Measurements from ENCODE around the gene PLCB1.

PLCB1 gene

DNA sequence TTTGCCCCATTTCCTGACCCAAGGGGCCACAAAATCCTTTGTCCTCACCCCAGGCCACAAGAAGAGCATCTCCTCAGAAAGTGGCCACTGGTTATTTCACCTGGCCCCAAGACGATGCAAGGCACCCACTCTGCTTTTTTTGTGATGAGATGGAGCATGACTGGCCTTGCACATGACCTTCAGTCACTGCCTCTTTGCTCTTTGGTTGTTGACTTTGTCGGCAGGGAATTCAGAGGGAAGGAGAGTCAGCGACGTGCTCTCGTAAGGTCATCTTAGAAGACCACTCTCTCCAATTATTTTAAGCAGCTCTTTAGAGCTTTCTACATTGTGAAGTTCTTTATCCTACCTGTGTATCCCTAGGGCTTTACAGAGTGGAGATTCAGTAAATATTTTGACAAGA lies 306.7 kb downstream of the PLCB1 start:
- CTCF ChIA-PET, result no interaction called here
- WGBS (ENCODE audit: insufficient coverage), result 86% methylated on average over 1 of the region's 5 CpGs
- Histone ChIP-seq H3K36me3 (ENCODE audit: control insufficient read depth in 4 of 4, insufficient read depth in 4 of 4, low read length in 3 of 4) (no peaks in the 10 kb centered on the region), H3K9me3 (ENCODE audit: control extremely low read depth in 1 of 5, control insufficient read depth in 4 of 5, insufficient read depth in 2 of 5, low read depth in 1 of 5, low read length in 4 of 5) (no peaks in the 10 kb centered on the region), H3K27me3 (replicated peaks in 2 of 5; ENCODE audit: control insufficient read depth in 4 of 5, insufficient read depth in 5 of 5, low read length in 4 of 5) (no peaks in the 10 kb centered on the region), H3K4me3 (ENCODE audit: control insufficient read depth in 1 of 7, extremely low read depth in 1 of 7, insufficient read depth in 4 of 7, low read depth in 2 of 7, low read length in 6 of 7) (no peak overlapping the region), H3K27ac (ENCODE audit: insufficient read depth in 1 of 2, low read depth in 1 of 2, low read length in 2 of 2, poor library complexity in 1 of 2, severe bottlenecking in 2 of 2) (no peak overlapping the region), H3K4me1 (ENCODE audit: control extremely low read depth in 1 of 4, control insufficient read depth in 4 of 4, insufficient read depth in 4 of 4, low read length in 3 of 4) (peaks cover 0 to 11% (median 2%) of the 10 kb centered on the region in 4 experiments)
- POLR2A ChIA-PET, result no interaction called here
- DNase-seq, result no peak

DNA sequence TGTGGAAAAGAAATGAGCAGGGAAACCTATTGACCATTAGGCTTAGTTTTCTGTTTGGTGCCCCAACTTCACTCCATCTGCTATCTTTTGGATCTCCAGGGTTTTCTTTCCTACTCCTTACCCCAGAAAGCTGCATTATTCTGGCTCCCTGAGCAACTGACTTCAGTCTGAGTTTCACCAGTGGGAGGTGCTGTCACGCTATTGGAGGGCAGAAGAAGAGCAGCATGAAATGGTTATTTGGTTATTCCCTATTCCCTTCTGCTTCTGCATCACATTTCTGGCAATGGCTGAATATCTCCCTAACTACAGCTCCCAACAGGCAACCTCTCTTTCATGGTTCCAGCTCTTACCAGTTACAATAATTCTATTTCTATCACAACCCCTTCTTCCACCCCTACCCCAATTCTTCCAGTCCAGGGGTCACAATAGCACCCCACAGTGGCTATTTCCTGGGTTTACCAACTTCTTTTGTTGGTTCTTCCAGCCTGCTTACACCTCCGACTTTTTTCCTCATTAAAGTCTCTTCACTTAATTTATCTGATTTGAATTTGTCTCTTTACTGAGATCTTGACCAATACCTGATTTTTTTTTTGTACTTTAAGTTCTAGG lies 311.5 kb downstream of the PLCB1 start:
- H3K27ac ChIP-seq (ENCODE audit: insufficient read depth in 1 of 2, low read depth in 1 of 2, low read length in 2 of 2, poor library complexity in 1 of 2, severe bottlenecking in 2 of 2), result no peak overlapping the region
- H3K4me1 ChIP-seq (ENCODE audit: control extremely low read depth in 1 of 4, control insufficient read depth in 4 of 4, insufficient read depth in 4 of 4, low read length in 3 of 4), result no peaks in the 10 kb centered on the region
- WGBS (ENCODE audit: insufficient coverage), result 86% methylated on average over 1 of the region's 2 CpGs
- POLR2A ChIA-PET, result no interaction called here
- no peaks in the 10 kb centered on the region for H3K27me3 ChIP-seq (replicated peaks in 2 of 5; ENCODE audit: control insufficient read depth in 4 of 5, insufficient read depth in 5 of 5, low read length in 4 of 5)
- no peak overlapping the region for H3K4me3 ChIP-seq (ENCODE audit: control insufficient read depth in 1 of 7, extremely low read depth in 1 of 7, insufficient read depth in 4 of 7, low read depth in 2 of 7, low read length in 6 of 7)
- H3K9me3 ChIP-seq (ENCODE audit: control extremely low read depth in 1 of 5, control insufficient read depth in 4 of 5, insufficient read depth in 2 of 5, low read depth in 1 of 5, low read length in 4 of 5), result no peaks in the 10 kb centered on the region
- no peak for DNase-seq
- no peaks in the 10 kb centered on the region for H3K36me3 ChIP-seq (ENCODE audit: control insufficient read depth in 4 of 4, insufficient read depth in 4 of 4, low read length in 3 of 4)
- CTCF ChIA-PET, result no interaction called here

DNA sequence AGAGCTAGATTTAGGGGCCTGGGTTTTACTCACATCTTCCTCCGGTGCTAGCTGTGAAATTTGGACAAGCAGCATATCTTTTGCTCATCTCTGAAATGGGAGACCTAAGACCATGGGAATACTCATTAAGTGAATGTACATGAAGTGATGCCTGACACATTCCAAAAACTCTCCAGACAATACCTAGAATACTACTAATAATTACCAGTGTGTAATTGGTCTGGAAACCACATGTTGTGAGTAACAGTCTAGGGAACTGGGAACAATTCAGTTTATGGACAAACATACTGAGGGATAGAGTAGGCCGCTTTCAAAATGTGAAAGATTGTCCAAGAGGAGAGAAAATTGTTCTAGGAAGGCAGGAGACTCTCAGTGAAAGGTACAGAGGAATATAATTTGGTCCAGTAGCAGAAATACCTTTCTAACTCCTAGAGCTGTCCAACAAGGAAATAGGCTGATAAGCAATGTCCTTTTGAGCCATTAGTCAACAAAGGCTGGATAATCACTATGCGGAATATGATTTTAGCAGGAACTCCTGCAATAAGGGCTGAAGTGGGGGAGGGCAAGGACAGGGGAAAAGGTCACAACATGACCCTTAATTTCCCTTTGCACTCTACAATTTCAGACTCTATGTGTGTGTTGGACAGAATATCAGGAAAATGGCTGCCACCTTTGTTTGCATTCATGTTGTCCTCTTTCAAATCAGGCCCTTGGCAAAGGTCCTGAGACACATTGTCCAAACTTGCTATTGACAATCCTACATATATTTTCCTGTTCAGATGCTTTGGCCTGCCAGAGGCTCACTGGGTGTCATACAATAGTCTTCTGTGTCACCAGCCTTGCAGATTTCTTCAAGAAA lies 315.4 kb downstream of the PLCB1 start:
- WGBS (ENCODE audit: insufficient coverage), result 100% methylated on average over 2 of the region's 3 CpGs
- H3K9me3 ChIP-seq (ENCODE audit: control extremely low read depth in 1 of 5, control insufficient read depth in 4 of 5, insufficient read depth in 2 of 5, low read depth in 1 of 5, low read length in 4 of 5), result no peaks in the 10 kb centered on the region
- H3K27ac ChIP-seq (ENCODE audit: insufficient read depth in 1 of 2, low read depth in 1 of 2, low read length in 2 of 2, poor library complexity in 1 of 2, severe bottlenecking in 2 of 2), result no peak overlapping the region
- no peaks in the 10 kb centered on the region for H3K36me3 ChIP-seq (ENCODE audit: control insufficient read depth in 4 of 4, insufficient read depth in 4 of 4, low read length in 3 of 4)
- no peak overlapping the region for H3K4me3 ChIP-seq (ENCODE audit: control insufficient read depth in 1 of 7, extremely low read depth in 1 of 7, insufficient read depth in 4 of 7, low read depth in 2 of 7, low read length in 6 of 7)
- ChIA-PET POLR2A (no interaction called here), CTCF (interaction anchor here (1.6 kb wide), 1 partner anchor 11 kb away, joined by 3 read pairs; no protein-coding TSS in a partner anchor)
- no peak for DNase-seq
- H3K27me3 ChIP-seq (replicated peaks in 2 of 5; ENCODE audit: control insufficient read depth in 4 of 5, insufficient read depth in 5 of 5, low read length in 4 of 5), result no peaks in the 10 kb centered on the region
- H3K4me1 ChIP-seq (ENCODE audit: control extremely low read depth in 1 of 4, control insufficient read depth in 4 of 4, insufficient read depth in 4 of 4, low read length in 3 of 4), result no peaks in the 10 kb centered on the region

DNA sequence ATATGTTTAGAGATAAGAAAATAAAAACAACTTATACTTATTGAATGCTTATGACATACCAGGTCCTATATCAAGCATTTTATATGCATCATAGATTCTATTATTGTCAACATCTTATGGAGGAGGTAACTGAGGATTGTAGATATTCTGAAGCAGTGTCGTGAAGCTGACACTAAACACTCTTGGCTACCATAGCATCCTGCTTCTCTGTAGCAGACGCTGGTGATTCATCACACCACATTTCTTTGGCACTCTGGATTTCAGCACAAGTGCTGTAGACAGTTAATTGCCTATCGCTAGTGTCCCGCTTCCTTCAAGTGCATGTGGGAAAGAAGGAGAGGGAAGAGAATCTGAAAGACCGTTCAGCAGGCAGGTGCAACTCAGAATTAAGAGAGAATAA lies 317.1 kb downstream of the PLCB1 start:
- H3K4me3 ChIP-seq (ENCODE audit: control insufficient read depth in 1 of 7, extremely low read depth in 1 of 7, insufficient read depth in 4 of 7, low read depth in 2 of 7, low read length in 6 of 7), result no peak overlapping the region
- H3K9me3 ChIP-seq (ENCODE audit: control extremely low read depth in 1 of 5, control insufficient read depth in 4 of 5, insufficient read depth in 2 of 5, low read depth in 1 of 5, low read length in 4 of 5), result no peaks in the 10 kb centered on the region
- DNase-seq, result no peak
- H3K4me1 ChIP-seq (ENCODE audit: control extremely low read depth in 1 of 4, control insufficient read depth in 4 of 4, insufficient read depth in 4 of 4, low read length in 3 of 4), result peaks cover 0 to 4% (median 2%) of the 10 kb centered on the region in 4 experiments
- ChIA-PET CTCF (no interaction called here), POLR2A (no interaction called here)
- H3K27me3 ChIP-seq (replicated peaks in 2 of 5; ENCODE audit: control insufficient read depth in 4 of 5, insufficient read depth in 5 of 5, low read length in 4 of 5), result no peaks in the 10 kb centered on the region
- H3K36me3 ChIP-seq (ENCODE audit: control insufficient read depth in 4 of 4, insufficient read depth in 4 of 4, low read length in 3 of 4), result no peaks in the 10 kb centered on the region
- 100% methylated on average over 2 of the region's 5 CpGs for WGBS (ENCODE audit: insufficient coverage)
- H3K27ac ChIP-seq (ENCODE audit: insufficient read depth in 1 of 2, low read depth in 1 of 2, low read length in 2 of 2, poor library complexity in 1 of 2, severe bottlenecking in 2 of 2), result no peak overlapping the region

- Histone ChIP-seq H3K9me3 (ENCODE audit: control extremely low read depth in 1 of 5, control insufficient read depth in 4 of 5, insufficient read depth in 2 of 5, low read depth in 1 of 5, low read length in 4 of 5) (no peaks in the 10 kb centered on the region), H3K4me3 (ENCODE audit: control insufficient read depth in 1 of 7, extremely low read depth in 1 of 7, insufficient read depth in 4 of 7, low read depth in 2 of 7, low read length in 6 of 7) (no peak overlapping the region), H3K36me3 (ENCODE audit: control insufficient read depth in 4 of 4, insufficient read depth in 4 of 4, low read length in 3 of 4) (no peaks in the 10 kb centered on the region), H3K27me3 (replicated peaks in 2 of 5; ENCODE audit: control insufficient read depth in 4 of 5, insufficient read depth in 5 of 5, low read length in 4 of 5) (no peaks in the 10 kb centered on the region), H3K4me1 (ENCODE audit: control extremely low read depth in 1 of 4, control insufficient read depth in 4 of 4, insufficient read depth in 4 of 4, low read length in 3 of 4) (peaks cover 7 to 29% (median 18%) of the 10 kb centered on the region in 4 experiments), H3K27ac (ENCODE audit: insufficient read depth in 1 of 2, low read depth in 1 of 2, low read length in 2 of 2, poor library complexity in 1 of 2, severe bottlenecking in 2 of 2) (no peak overlapping the region)
- WGBS (ENCODE audit: insufficient coverage), result 91% methylated on average over 6 of the region's 6 CpGs
- POLR2A ChIA-PET, result no interaction called here
- CTCF ChIA-PET, result interaction anchor here (0.9 to 1.3 kb wide), 6 partner anchors 14 to 411 kb away, joined by 3 to 4 read pairs (median 3); no protein-coding TSS in a partner anchor
- peak; percentile 73 to 89 (median 89) for DNase-seq
Observed at GRCh38 chr20:8454137-8454712, 322.2 kb downstream of the PLCB1 start.

- ChIA-PET POLR2A (no interaction called here), CTCF (interaction anchor here (1.4 to 1.7 kb wide), 2 partner anchors 13 to 22 kb away, joined by 3 to 5 read pairs; no protein-coding TSS in a partner anchor)
- DNase-seq, result no peak
- no peaks in the 10 kb centered on the region for H3K9me3 ChIP-seq (ENCODE audit: control extremely low read depth in 1 of 5, control insufficient read depth in 4 of 5, insufficient read depth in 2 of 5, low read depth in 1 of 5, low read length in 4 of 5)
- peaks cover 7 to 35% (median 21%) of the 10 kb centered on the region in 4 experiments for H3K4me1 ChIP-seq (ENCODE audit: control extremely low read depth in 1 of 4, control insufficient read depth in 4 of 4, insufficient read depth in 4 of 4, low read length in 3 of 4)
- no peaks in the 10 kb centered on the region for H3K27me3 ChIP-seq (replicated peaks in 2 of 5; ENCODE audit: control insufficient read depth in 4 of 5, insufficient read depth in 5 of 5, low read length in 4 of 5)
- H3K36me3 ChIP-seq (ENCODE audit: control insufficient read depth in 4 of 4, insufficient read depth in 4 of 4, low read length in 3 of 4), result no peaks in the 10 kb centered on the region
- no peak overlapping the region for H3K4me3 ChIP-seq (ENCODE audit: control insufficient read depth in 1 of 7, extremely low read depth in 1 of 7, insufficient read depth in 4 of 7, low read depth in 2 of 7, low read length in 6 of 7)
- H3K27ac ChIP-seq (ENCODE audit: insufficient read depth in 1 of 2, low read depth in 1 of 2, low read length in 2 of 2, poor library complexity in 1 of 2, severe bottlenecking in 2 of 2), result no peak overlapping the region
Observed at GRCh38 chr20:8456765-8457164, 324.7 kb downstream of the PLCB1 start.

DNA sequence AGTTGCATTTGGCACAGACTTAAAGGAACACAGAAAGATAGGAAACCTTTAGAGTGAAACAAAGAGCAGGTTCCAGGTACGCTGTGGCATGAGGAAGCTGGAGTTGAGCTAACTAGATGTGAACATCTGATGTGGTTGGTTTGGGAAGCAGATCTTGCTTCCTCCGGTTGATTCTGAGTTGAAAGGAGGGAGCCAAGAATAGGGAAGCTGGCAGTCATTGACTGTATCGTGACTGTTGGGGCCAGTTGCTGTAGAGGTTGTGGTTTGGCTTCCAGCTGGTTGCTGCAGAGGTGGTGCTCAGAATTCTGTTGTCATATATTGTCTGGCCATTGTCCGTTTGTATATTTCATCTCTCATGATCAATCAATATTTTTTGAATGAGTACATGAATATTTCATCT lies 325.9 kb downstream of the PLCB1 start:
- H3K4me1 ChIP-seq (ENCODE audit: control extremely low read depth in 1 of 4, control insufficient read depth in 4 of 4, insufficient read depth in 4 of 4, low read length in 3 of 4), result peaks cover 7 to 35% (median 21%) of the 10 kb centered on the region in 4 experiments
- peak; percentile 72 to 97 (median 94) for DNase-seq
- H3K27ac ChIP-seq (ENCODE audit: insufficient read depth in 1 of 2, low read depth in 1 of 2, low read length in 2 of 2, poor library complexity in 1 of 2, severe bottlenecking in 2 of 2), result peak overlapping the region in 1 of 2 experiments; percentile 31
- WGBS (ENCODE audit: insufficient coverage), result 0% methylated on average over 2 of the region's 4 CpGs
- H3K27me3 ChIP-seq (replicated peaks in 2 of 5; ENCODE audit: control insufficient read depth in 4 of 5, insufficient read depth in 5 of 5, low read length in 4 of 5), result no peaks in the 10 kb centered on the region
- no peaks in the 10 kb centered on the region for H3K9me3 ChIP-seq (ENCODE audit: control extremely low read depth in 1 of 5, control insufficient read depth in 4 of 5, insufficient read depth in 2 of 5, low read depth in 1 of 5, low read length in 4 of 5)
- peak overlapping the region in 4 of 7 experiments; percentile 5 to 57 (median 38) for H3K4me3 ChIP-seq (ENCODE audit: control insufficient read depth in 1 of 7, extremely low read depth in 1 of 7, insufficient read depth in 4 of 7, low read depth in 2 of 7, low read length in 6 of 7)
- H3K36me3 ChIP-seq (ENCODE audit: control insufficient read depth in 4 of 4, insufficient read depth in 4 of 4, low read length in 3 of 4), result no peaks in the 10 kb centered on the region
- POLR2A ChIA-PET, result no interaction called here
- CTCF ChIA-PET, result interaction anchor here (0.8 to 1.7 kb wide), 5 partner anchors 10 to 79 kb away, joined by 3 to 5 read pairs (median 3); no protein-coding TSS in a partner anchor

Data from common myeloid progenitor, CD34-positive (primary cell).